Measurements from ENCODE around the gene PPIL4.
"Not testable (repeated sequence)": the region's sequence is repeated elsewhere in the genome, so short reads cannot be mapped to it uniquely, and the experiment has no call there.

Gene PPIL4

DNA sequence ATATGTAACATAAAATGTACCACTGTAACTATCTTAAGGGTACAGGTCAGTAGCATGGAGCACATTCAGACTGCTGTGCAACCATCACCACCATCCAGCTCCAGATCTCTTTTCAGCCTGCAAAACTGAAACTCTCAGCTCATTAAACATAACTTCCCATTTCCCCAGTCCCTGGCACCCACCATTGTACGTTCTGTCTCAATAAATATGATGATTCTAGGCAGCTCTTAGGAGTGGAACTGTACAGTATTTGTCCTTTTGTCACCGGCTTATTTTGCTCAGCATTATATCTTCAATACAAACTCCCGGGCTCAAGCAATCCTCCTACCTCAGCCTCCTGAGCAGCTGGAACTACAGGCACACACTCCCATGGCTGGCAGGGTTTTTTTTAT lies 62.5 kb downstream of the PPIL4 start:
- DNase-seq (ENCODE audit: low read depth) = no peak

- DNase-seq (ENCODE audit: low read depth) = no peak
Observed at GRCh38 chr6:149482545-149483333, 63.1 kb downstream of the PPIL4 start.

- DNase-seq (ENCODE audit: low read depth) = no peak
Observed at GRCh38 chr6:149480502-149481280, 65.2 kb downstream of the PPIL4 start.

DNA sequence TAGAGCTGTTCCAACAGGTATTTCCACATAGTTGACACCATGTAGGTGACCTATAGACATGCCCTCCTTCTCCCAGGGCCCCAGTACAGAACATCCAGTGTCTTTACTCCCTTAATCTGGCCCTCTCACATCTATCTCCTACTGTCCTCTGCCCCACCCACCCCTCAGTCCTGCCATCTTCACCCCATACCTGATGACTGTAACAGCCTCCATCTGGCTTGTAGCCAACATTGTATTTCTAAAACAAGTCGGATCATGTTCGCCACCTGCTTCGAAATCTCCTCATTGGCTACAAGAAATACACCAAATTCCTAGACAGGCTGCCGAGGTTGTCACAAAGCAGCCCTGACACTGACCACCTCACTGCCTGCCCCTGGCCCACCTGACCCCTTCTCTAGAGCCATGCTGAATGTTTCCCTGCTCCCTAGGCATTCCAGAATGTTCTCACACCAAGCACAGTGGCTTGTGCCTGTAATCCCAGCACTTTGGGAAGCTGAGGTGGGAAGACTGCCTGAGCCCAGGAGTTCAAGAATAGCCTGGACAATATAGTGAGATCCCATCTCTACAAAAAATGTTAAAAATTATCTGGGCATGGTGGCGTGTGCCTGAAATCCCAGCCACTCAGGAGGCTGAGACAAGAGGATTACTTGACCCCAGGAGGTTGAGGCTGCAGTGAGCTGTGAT lies 67.1 kb downstream of the PPIL4 start:
- no peak for DNase-seq (ENCODE audit: low read depth)

- DNase-seq (ENCODE audit: low read depth) = no peak
Observed at GRCh38 chr6:149477544-149477943, 68.3 kb downstream of the PPIL4 start.

- DNase-seq (ENCODE audit: low read depth) = no peak
Observed at GRCh38 chr6:149476789-149477455, 68.9 kb downstream of the PPIL4 start.

GRCh38 chr6:149474108-149474935 lies 71.5 kb downstream of the PPIL4 start:
- no peak for DNase-seq (ENCODE audit: low read depth)

DNA sequence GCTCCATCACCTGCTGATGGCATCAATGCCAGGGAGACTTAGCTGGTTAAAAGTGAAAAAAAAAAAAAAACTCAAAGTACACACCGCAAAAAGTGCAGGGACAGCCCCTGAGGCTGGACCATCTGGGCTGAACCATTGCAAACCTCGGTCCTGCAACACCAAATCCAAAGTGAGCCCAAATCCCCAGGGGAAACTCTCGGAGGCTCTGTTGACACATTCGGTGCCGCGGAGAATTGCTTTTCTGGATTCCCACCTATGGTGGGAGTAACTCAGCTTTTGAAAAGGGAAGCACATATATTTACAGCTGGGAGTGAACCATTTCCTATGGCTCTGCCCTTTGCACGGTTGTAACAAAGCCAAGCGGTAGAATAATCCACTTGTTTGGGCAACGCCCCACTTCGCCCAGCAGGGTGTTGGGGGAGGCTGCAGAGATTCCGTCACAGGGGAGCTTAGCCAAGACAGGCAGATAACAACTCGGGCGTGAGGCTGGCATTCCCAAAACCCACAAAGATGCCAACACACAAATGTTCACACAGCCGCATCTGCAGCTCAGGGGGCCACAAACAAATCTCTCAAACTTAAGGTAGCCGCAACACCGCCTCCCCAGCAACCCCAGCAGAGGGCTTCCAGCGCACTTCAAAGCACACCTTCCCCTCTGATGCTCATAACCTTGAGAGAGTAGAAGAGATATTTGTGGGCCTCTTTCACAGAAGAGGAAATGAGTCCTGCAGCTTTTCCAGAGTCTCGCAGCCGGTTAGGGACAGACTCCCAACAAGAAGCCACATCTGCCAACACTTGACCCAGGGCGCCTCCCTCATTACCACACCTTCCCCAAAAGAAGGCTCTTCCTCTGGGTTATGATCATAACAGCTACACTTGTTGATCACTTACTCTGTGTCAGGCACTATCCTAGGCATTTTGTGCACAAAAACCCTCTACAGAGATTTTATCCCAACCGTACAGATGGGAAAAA lies 72.5 kb downstream of the PPIL4 start:
- DNase-seq (ENCODE audit: low read depth) = no peak

DNA sequence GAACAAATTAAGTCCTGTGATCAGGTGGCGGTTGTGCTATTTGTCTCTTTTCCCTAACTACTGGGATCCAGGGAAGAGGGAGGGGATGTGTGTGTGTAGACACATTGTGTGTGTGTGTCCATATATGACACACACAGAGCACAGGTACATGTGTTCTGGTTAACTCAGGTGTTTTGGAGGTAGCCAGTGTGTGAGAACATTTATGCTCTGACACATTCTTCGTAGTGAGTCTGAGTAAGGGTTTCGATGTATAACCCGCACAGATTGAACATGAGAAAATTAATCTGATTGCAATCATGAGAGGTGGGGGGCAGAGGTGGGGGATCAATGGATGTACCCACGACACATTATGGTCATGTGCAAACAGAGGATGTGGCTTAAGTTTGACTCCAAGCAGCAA lies 73.6 kb downstream of the PPIL4 start:
- no peak for DNase-seq (ENCODE audit: low read depth)

DNA sequence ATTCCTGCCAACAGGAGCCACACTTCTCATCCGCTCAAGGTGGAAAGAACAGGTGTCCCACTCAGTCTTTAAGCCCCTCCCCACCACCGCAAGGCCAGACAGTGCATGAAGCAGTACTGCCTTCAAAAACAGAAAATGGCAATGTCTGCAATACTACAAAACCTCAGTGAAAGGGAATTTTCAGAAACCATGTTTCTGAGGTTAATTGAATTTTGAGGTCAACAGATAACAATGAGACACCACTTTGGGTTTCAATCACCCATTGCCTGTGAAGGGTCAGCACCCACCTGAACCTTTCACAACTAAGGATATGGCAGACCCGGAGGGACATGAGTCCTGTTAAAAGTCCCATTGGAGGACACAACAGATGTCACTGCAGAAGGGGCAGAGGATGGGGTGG lies 74.0 kb downstream of the PPIL4 start:
- no peak for DNase-seq (ENCODE audit: low read depth)

- no peak for DNase-seq (ENCODE audit: low read depth)
Observed at GRCh38 chr6:149470948-149471347, 74.9 kb downstream of the PPIL4 start.

GRCh38 chr6:149468179-149468578 lies 77.7 kb downstream of the PPIL4 start:
- no peak for DNase-seq (ENCODE audit: low read depth)

DNA sequence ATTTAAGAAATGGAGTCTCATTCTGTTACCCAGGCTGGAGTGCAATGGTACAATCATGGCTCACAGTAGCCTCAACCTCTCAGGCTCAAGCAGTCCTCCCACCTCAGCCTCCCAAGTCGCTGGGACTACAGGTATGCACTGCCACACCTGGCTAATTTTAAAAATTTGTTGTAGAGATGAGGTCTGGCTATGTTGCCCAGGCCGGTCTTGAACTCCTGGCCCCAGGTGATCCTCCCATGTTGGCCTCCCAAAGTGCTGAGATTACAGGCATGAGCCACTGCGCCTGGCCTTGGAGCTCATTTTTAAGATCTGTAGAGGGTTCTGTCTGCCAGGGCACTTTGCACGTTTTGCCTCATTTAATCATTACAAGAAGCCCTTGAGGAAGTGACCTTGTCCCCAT lies 78.6 kb downstream of the PPIL4 start:
- DNase-seq (ENCODE audit: low read depth) = no peak

GRCh38 chr6:149464411-149464810 lies 81.4 kb downstream of the PPIL4 start:
- DNase-seq (ENCODE audit: low read depth) = no peak

GRCh38 chr6:149463781-149464180 lies 82.1 kb downstream of the PPIL4 start:
- DNase-seq (ENCODE audit: low read depth) = no peak

DNA sequence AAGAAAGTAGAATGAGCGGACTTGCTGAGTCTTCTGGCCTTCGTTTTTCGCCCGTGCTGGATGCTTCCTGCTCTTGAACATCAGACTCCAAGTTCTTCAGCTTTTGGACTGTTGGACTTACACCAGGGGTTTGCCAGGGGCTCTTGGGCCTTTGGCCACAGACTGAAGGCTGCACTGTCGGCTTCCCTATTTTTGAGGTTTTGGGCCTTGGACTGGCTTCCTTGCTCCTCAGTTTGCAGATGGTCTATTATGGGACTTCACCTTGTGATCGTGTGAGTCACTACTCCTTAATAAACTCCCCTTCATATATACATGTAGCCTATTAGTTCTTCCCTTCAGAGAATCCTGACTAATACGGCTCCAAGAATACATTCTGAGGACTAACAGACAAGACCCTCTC lies 83.1 kb downstream of the PPIL4 start:
- DNase-seq (ENCODE audit: low read depth) = not testable (repeated sequence)

DNA sequence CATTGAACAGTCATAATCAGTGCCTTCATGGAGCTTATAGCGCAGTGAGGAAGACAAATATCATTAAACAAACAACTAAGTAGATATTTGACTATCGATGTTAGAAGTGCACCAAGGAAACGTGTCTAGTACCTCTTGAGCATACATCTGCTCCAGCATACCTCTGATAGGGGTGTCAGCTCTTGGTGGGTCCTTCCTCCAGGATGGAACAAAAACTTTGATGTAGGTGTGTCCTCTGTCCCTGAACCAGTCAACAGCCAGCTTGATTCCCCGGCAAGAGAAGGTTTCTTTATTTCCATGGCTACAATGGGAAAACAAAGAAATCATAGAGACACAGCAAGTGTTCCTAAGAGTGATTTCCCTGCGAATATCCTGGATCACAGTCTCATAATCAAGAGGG lies 84.2 kb downstream of the PPIL4 start:
- no peak for DNase-seq (ENCODE audit: low read depth)

- DNase-seq (ENCODE audit: low read depth) = not testable (repeated sequence)
Observed at GRCh38 chr6:149460249-149460648, 85.6 kb downstream of the PPIL4 start.

DNA sequence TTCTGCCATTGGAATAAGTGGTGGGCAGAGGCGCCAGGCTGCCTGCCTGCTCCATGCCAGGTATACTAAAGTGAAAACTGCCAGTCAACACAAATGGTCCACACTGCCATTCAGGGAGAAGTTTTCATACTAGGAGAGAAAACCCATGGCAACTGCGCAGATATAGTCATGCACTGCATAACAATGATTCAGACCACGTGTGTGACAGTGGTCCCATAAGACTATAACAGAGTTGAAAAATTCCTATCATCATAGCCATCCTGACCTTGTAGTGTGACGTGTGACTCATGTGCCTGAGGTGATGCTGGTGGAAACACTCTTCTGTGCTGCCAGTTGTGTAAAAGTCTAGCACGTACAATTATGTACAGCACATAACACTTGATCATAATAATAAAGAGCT lies 86.1 kb downstream of the PPIL4 start:
- no peak for DNase-seq (ENCODE audit: low read depth)

GRCh38 chr6:149458806-149459205 lies 87.0 kb downstream of the PPIL4 start:
- DNase-seq (ENCODE audit: low read depth) = no peak
